MM.1S (cell line): ENCODE data around the gene DIPK1B.

Experiments
- EZH2 ChIP-seq: fragments of 300-600 bp; sonication (generic); optimal IDR thresholded peaks from 2 replicates; pipeline ENCODE3; 2017; ENCODE audit warnings: low read depth, mild to moderate bottlenecking, antibody characterized with exemption, low read length, mixed read lengths
- EZH2phosphoT487 ChIP-seq: fragments of 300-600 bp; sonication (generic); IDR thresholded peaks from 2 replicates; pipeline ENCODE4 v1.6.1; 2018; ENCODE audit warnings: antibody characterized with exemption, low read length
- TF ChIP-seq, protein P1 (sequence below): fragments of 300-600 bp; sonication (generic); IDR thresholded peaks from 2 replicates; pipeline ENCODE4 v1.5.1; 2016; ENCODE audit warnings: antibody characterized with exemption, low read length, mixed read lengths

GRCh38 chr9:136700304-136700703, 12.1 kb upstream of the DIPK1B start:
- TF ChIP-seq, protein P1, sequence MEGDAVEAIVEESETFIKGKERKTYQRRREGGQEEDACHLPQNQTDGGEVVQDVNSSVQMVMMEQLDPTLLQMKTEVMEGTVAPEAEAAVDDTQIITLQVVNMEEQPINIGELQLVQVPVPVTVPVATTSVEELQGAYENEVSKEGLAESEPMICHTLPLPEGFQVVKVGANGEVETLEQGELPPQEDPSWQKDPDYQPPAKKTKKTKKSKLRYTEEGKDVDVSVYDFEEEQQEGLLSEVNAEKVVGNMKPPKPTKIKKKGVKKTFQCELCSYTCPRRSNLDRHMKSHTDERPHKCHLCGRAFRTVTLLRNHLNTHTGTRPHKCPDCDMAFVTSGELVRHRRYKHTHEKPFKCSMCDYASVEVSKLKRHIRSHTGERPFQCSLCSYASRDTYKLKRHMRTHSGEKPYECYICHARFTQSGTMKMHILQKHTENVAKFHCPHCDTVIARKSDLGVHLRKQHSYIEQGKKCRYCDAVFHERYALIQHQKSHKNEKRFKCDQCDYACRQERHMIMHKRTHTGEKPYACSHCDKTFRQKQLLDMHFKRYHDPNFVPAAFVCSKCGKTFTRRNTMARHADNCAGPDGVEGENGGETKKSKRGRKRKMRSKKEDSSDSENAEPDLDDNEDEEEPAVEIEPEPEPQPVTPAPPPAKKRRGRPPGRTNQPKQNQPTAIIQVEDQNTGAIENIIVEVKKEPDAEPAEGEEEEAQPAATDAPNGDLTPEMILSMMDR = no peak
- TF ChIP-seq EZH2 (no peak), EZH2phosphoT487 (no peak)
